ENCODE measurements around the gene C4B. TPM values are rescaled to one million over a fixed set of nuclear protein-coding genes. Genes with fewer than 3 reads are reported as not detected.

Gene C4B
- total and polyA plus RNA-seq, 9 of the 15 experiments (the other 6 are each of a cell fraction or from before 2014, with no cell fraction given), result 0.32 to 8.8 (median 5.4) TPM

- TF ChIP-seq ZNF449 (CRISPR knock-in tag; IDR thresholded peaks at IDR 0.05), result peak; percentile 80; the same call in 1 of the 2 replicates
- no peak for TF ChIP-seq SAFB2 (IDR thresholded peaks at IDR 0.05; ENCODE audit: borderline replicate concordance, low read depth, low read length, severe bottlenecking)
- 0 out of 2 replicates have a peak, but pooled peaks have one; percentile 4 for TF ChIP-seq SMC3 (conservative IDR thresholded peaks at IDR 0.05; ENCODE audit: insufficient read depth, low read depth, low read length)
- TF ChIP-seq KAT8 (IDR thresholded peaks at IDR 0.05; ENCODE audit: low read depth), result 0 out of 2 replicates have a peak, but pooled peaks have one; percentile 53
- TF ChIP-seq ZBTB12 (CRISPR knock-in tag; IDR thresholded peaks at IDR 0.05), result peak; percentile 98
- TF ChIP-seq ZC3H8 (IDR thresholded peaks at IDR 0.05), result 0 out of 2 replicates have a peak, but pooled peaks have one; percentile 53
- peak; percentile 92; the same call in 1 of the 2 replicates for TF ChIP-seq OTX1 (CRISPR knock-in tag; IDR thresholded peaks at IDR 0.05)
- peak; percentile 52 for TF ChIP-seq NFRKB (IDR thresholded peaks at IDR 0.05; ENCODE audit: low read depth)
- peak; percentile 100 for TF ChIP-seq CXXC5 (CRISPR knock-in tag; IDR thresholded peaks at IDR 0.05)
- TF ChIP-seq YY1 (IDR thresholded peaks at IDR 0.05; ENCODE audit: borderline replicate concordance in 1 of 3, control insufficient read depth in 1 of 3, extremely low read depth in 1 of 3, insufficient read depth in 3 of 3, insufficient read length in 1 of 3, insufficient replicate concordance in 2 of 3, low read depth in 1 of 3, low read length in 2 of 3), result peak in 2 of 3 experiments; percentile 28 to 37
- peak; percentile 1 for TF ChIP-seq ERF (CRISPR knock-in tag; IDR thresholded peaks at IDR 0.05)
- TF ChIP-seq FOXP1 (CRISPR knock-in tag; IDR thresholded peaks at IDR 0.05), result peak; percentile 74
- peak; percentile 37; the same call in 1 of the 2 replicates for TF ChIP-seq ZNF324 (CRISPR knock-in tag; IDR thresholded peaks at IDR 0.05)
- peak; percentile 75; the same call in 1 of the 2 replicates for TF ChIP-seq EGR1 (conservative IDR thresholded peaks at IDR 0.05)
- peak; percentile 53; the same call in 1 of the 2 replicates for TF ChIP-seq KLF13 (tag; IDR thresholded peaks at IDR 0.05; ENCODE audit: borderline replicate concordance, low read depth)
- TF ChIP-seq POLR2H (tag; IDR thresholded peaks at IDR 0.05; ENCODE audit: low read depth), result peak; percentile 84
- TF ChIP-seq ZNF217 (CRISPR knock-in tag; IDR thresholded peaks at IDR 0.05), result no peak
- peak; percentile 52 to 65; a peak in 2 of 4 replicates for TF ChIP-seq BCLAF1 (IDR thresholded peaks at IDR 0.05; ENCODE audit: borderline replicate concordance in 1 of 2, control insufficient read depth in 1 of 2, low read depth in 2 of 2, low read length in 1 of 2)
- no peak for TF ChIP-seq U2AF2 (optimal IDR thresholded peaks at IDR 0.05; ENCODE audit: low read depth, low read length)
- no peak for TF ChIP-seq RBM14 (IDR thresholded peaks at IDR 0.05; ENCODE audit: borderline replicate concordance, insufficient read depth, low read depth, low read length)
- TF ChIP-seq ZC3H11A (IDR thresholded peaks at IDR 0.05; ENCODE audit: low read depth, low read length), result peak; percentile 50; the same call in 1 of the 2 replicates
Observed at GRCh38 chr6:31971993-31972708, 42.4 kb upstream of the C4B start, which contains the start of gene DXO (continued).

Data from K562 (cell line).